Measurements from ENCODE around the gene WBP2NL. TPM values are rescaled to one million over a fixed set of nuclear protein-coding genes. Genes with fewer than 3 reads are reported as not detected.
"Not testable (repeated sequence)": the region's sequence is repeated elsewhere in the genome, so short reads cannot be mapped to it uniquely, and the experiment has no call there.

The WBP2NL gene
- 1 to 10 TPM; 3.9 to 4.3 TPM for total RNA-seq

GRCh38 chr22:41998361-41999261 lies at the start of gene WBP2NL:
TSS of gene WBP2NL (plus strand) at chr22:41998788. CDS start at chr22:41998819, 31 bp downstream.
- H3K4me3 Mint-ChIP-seq: peak within 1 kb of the TSS; percentile 87 to 97
- H3K36me3 Mint-ChIP-seq (ENCODE audit: insufficient read depth in 2 of 2): peaks cover 9 to 17% of the 10 kb centered on the region in 2 donors
- DNase-seq (peak; percentile 90 to 92), ATAC-seq (replicated peaks in 1 of 2) (peak; percentile 93 to 98)
- peak within 1 kb of the TSS; percentile 97 for H3K27ac Mint-ChIP-seq
- H3K9me3 Mint-ChIP-seq: peaks cover 5 to 7% of the 10 kb centered on the region in 2 donors
- no peaks in the 10 kb centered on the region for H3K27me3 Mint-ChIP-seq (ENCODE audit: low read depth)
- H3K4me1 Mint-ChIP-seq (ENCODE audit: low read depth): peaks cover 29% of the 10 kb centered on the region

- Mint-ChIP-seq H3K27ac (peak overlapping the region; percentile 12), H3K4me3 (peak overlapping the region; percentile 94 to 97), H3K4me1 (ENCODE audit: low read depth) (peaks cover 57% of the 10 kb centered on the region)
- H3K36me3 Mint-ChIP-seq (ENCODE audit: insufficient read depth in 2 of 2); DNase-seq; H3K9me3 Mint-ChIP-seq; ATAC-seq (replicated peaks in 1 of 2); H3K27me3 Mint-ChIP-seq (ENCODE audit: low read depth): not testable (repeated sequence)
Measured at GRCh38 chr22:41948928-41949296, 49.7 kb upstream of the WBP2NL start.

- H3K36me3 Mint-ChIP-seq (ENCODE audit: insufficient read depth in 2 of 2): peaks cover 3 to 8% of the 10 kb centered on the region in 2 donors
- H3K27me3 Mint-ChIP-seq (ENCODE audit: low read depth): no peaks in the 10 kb centered on the region
- no peak for DNase-seq
- peak overlapping the region; percentile 30 for H3K27ac Mint-ChIP-seq
- H3K4me3 Mint-ChIP-seq: peak overlapping the region; percentile 94 to 97
- ATAC-seq (replicated peaks in 1 of 2): no peak
- peaks cover 52% of the 10 kb centered on the region for H3K4me1 Mint-ChIP-seq (ENCODE audit: low read depth)
- no peaks in the 10 kb centered on the region for H3K9me3 Mint-ChIP-seq
Measured at GRCh38 chr22:41949297-41949965, 49.2 kb upstream of the WBP2NL start.

- H3K27ac Mint-ChIP-seq: no peak within 1 kb of the TSS
- H3K36me3 Mint-ChIP-seq (ENCODE audit: insufficient read depth in 2 of 2): no peaks in the 10 kb centered on the region
- no peaks in the 10 kb centered on the region for H3K27me3 Mint-ChIP-seq (ENCODE audit: low read depth)
- no peak for DNase-seq
- H3K9me3 Mint-ChIP-seq: no peaks in the 10 kb centered on the region
- no peak for ATAC-seq (replicated peaks in 1 of 2)
- no peak within 1 kb of the TSS for H3K4me3 Mint-ChIP-seq
- peaks cover 37% of the 10 kb centered on the region for H3K4me1 Mint-ChIP-seq (ENCODE audit: low read depth)
Measured at GRCh38 chr22:41951898-41952474, 46.6 kb upstream of the WBP2NL start, which contains the start of gene SMIM45. TSS of gene SMIM45 (plus strand) at chr22:41952150.

DNA sequence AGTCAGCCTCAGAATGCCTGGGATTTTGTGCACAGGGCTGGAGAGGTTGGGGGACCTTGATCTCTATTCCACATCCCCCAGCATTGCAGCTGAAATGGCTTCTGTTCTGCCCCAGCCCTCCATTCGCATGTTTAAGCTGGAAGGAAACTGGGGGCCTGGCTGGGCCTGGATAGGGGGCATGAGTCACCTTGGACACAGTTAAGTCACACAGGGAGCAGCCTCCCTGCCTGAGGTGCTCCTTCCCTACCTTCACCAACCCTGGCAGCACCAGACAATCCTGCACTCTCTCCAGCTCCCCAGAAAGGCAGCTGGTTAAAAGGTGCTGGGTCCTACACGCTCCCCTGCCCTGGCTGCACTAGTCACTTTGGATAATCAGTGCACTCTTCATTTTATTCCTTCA lies 45.9 kb upstream of the WBP2NL start:
- Mint-ChIP-seq H3K9me3 (no peaks in the 10 kb centered on the region), H3K4me3 (no peak overlapping the region), H3K27me3 (ENCODE audit: low read depth) (no peaks in the 10 kb centered on the region)

GRCh38 chr22:41957941-41958556 lies 40.5 kb upstream of the WBP2NL start:
- Mint-ChIP-seq H3K9me3 (no peaks in the 10 kb centered on the region), H3K36me3 (ENCODE audit: insufficient read depth in 2 of 2) (no peaks in the 10 kb centered on the region), H3K27ac (no peak overlapping the region), H3K4me3 (peak overlapping the region in 1 of 2 donors; percentile 27), H3K27me3 (ENCODE audit: low read depth) (no peaks in the 10 kb centered on the region), H3K4me1 (ENCODE audit: low read depth) (peaks cover 6% of the 10 kb centered on the region)
- ATAC-seq (replicated peaks in 1 of 2): peak; percentile 55 to 56
- no peak for DNase-seq

More for the DNA sequence above, 45.9 kb upstream of the WBP2NL start:
- H3K36me3 Mint-ChIP-seq (ENCODE audit: insufficient read depth in 2 of 2): no peaks in the 10 kb centered on the region
- H3K27ac Mint-ChIP-seq: no peak overlapping the region
- peaks cover 35% of the 10 kb centered on the region for H3K4me1 Mint-ChIP-seq (ENCODE audit: low read depth)
- no peak for ATAC-seq (replicated peaks in 1 of 2)
- no peak for DNase-seq

GRCh38 chr22:41963453-41964111 lies 35.0 kb upstream of the WBP2NL start:
- no peaks in the 10 kb centered on the region for H3K27me3 Mint-ChIP-seq (ENCODE audit: low read depth)
- H3K27ac Mint-ChIP-seq: no peak overlapping the region

GRCh38 chr22:41964112-41964491 lies 34.5 kb upstream of the WBP2NL start:
- Mint-ChIP-seq H3K27ac (no peak overlapping the region), H3K36me3 (ENCODE audit: insufficient read depth in 2 of 2) (no peaks in the 10 kb centered on the region), H3K4me1 (ENCODE audit: low read depth) (peaks cover 8% of the 10 kb centered on the region), H3K9me3 (no peaks in the 10 kb centered on the region), H3K27me3 (ENCODE audit: low read depth) (no peaks in the 10 kb centered on the region), H3K4me3 (no peak overlapping the region)
- no peak for ATAC-seq (replicated peaks in 1 of 2)
- no peak for DNase-seq

More at GRCh38 chr22:41963453-41964111, 35.0 kb upstream of the WBP2NL start:
- ATAC-seq (replicated peaks in 1 of 2) (no peak), DNase-seq (no peak)
- no peaks in the 10 kb centered on the region for H3K9me3 Mint-ChIP-seq
- no peaks in the 10 kb centered on the region for H3K36me3 Mint-ChIP-seq (ENCODE audit: insufficient read depth in 2 of 2)
- no peak overlapping the region for H3K4me3 Mint-ChIP-seq
- H3K4me1 Mint-ChIP-seq (ENCODE audit: low read depth): peaks cover 8% of the 10 kb centered on the region

GRCh38 chr22:41966225-41966606 lies 32.4 kb upstream of the WBP2NL start:
- H3K4me1 Mint-ChIP-seq (ENCODE audit: low read depth): peaks cover 8% of the 10 kb centered on the region
- H3K9me3 Mint-ChIP-seq: no peaks in the 10 kb centered on the region
- no peaks in the 10 kb centered on the region for H3K27me3 Mint-ChIP-seq (ENCODE audit: low read depth)
- H3K4me3 Mint-ChIP-seq: no peak overlapping the region
- ATAC-seq (replicated peaks in 1 of 2) (no peak), DNase-seq (no peak)
- no peaks in the 10 kb centered on the region for H3K36me3 Mint-ChIP-seq (ENCODE audit: insufficient read depth in 2 of 2)
- H3K27ac Mint-ChIP-seq: no peak overlapping the region

- no peak overlapping the region for H3K4me3 Mint-ChIP-seq
- no peak overlapping the region for H3K27ac Mint-ChIP-seq
- H3K4me1 Mint-ChIP-seq (ENCODE audit: low read depth): peaks cover 8% of the 10 kb centered on the region
- no peaks in the 10 kb centered on the region for H3K9me3 Mint-ChIP-seq
- H3K27me3 Mint-ChIP-seq (ENCODE audit: low read depth): no peaks in the 10 kb centered on the region
- no peaks in the 10 kb centered on the region for H3K36me3 Mint-ChIP-seq (ENCODE audit: insufficient read depth in 2 of 2)
- peak; percentile 85 to 86 for ATAC-seq (replicated peaks in 1 of 2)
- peak; percentile 52 to 57 for DNase-seq
Measured at GRCh38 chr22:41966607-41967240, 31.9 kb upstream of the WBP2NL start.

DNA sequence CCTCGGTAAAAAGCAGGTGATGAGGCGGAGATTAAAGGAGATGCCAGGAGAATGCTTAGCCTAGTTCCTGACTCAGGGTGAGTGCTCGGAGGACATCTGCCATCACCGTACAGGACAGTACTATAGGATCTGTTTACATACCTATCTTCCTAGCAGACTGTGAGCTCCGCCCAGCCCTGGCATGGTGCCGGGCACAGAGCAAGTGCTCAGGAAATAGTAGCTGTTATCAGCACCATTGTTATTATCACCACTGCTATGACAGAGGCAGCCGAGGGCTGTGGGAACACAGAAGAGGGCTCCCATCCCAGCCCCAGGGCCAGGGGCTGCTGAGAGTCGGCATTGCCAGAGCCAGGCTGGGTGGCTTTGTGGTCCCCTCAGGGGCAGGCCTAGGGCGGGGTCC lies 30.0 kb upstream of the WBP2NL start:
- ATAC-seq (replicated peaks in 1 of 2) (no peak), DNase-seq (no peak)
- H3K9me3 Mint-ChIP-seq: no peaks in the 10 kb centered on the region
- H3K4me3 Mint-ChIP-seq: no peak overlapping the region
- H3K4me1 Mint-ChIP-seq (ENCODE audit: low read depth): peaks cover 8% of the 10 kb centered on the region
- no peaks in the 10 kb centered on the region for H3K36me3 Mint-ChIP-seq (ENCODE audit: insufficient read depth in 2 of 2)
- peaks cover 8% of the 10 kb centered on the region for H3K27me3 Mint-ChIP-seq (ENCODE audit: low read depth)
- H3K27ac Mint-ChIP-seq: no peak overlapping the region

DNA sequence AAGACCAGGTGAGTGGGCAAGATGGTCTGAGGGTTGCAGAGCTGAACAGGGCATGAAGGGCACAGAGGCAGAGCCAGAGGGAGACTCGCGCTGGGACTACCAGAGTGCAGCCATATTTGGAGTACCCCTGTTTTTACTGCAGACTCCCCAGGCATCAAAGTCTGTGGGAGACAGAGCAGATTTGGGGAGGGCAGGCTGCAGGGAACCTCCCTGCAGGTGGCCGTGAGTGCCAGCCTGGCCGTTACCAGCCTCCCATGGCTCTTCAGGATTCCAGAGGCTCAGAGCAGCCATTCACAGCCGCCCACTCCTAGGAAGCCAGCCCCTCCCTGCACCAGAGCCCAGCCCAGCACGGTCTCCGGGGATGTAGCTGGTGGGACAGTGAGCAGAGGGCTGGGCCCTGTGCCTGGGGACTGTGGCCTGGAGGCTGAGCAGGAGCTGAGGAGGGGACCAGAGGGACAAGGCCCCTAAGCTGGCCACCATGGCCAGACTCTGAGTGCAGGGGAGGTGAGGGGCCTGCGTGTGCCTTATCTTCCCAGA lies 29.4 kb upstream of the WBP2NL start, which contains the start of gene SEPTIN3:
TSS of gene SEPTIN3 (plus strand) at position 334 of the 537 bp plus-strand sequence. CDS start 2,050 bp downstream, outside the sequence.
- no peak within 1 kb of the TSS for H3K4me3 Mint-ChIP-seq
- peaks cover 8% of the 10 kb centered on the region for H3K4me1 Mint-ChIP-seq (ENCODE audit: low read depth)
- H3K9me3 Mint-ChIP-seq: no peaks in the 10 kb centered on the region
- H3K36me3 Mint-ChIP-seq (ENCODE audit: insufficient read depth in 2 of 2): no peaks in the 10 kb centered on the region
- ATAC-seq (replicated peaks in 1 of 2): no peak
- H3K27me3 Mint-ChIP-seq (ENCODE audit: low read depth): peaks cover 13% of the 10 kb centered on the region
- H3K27ac Mint-ChIP-seq: no peak within 1 kb of the TSS
- no peak for DNase-seq
